PC-3 (cell line): Measurements from ENCODE around the gene DGAT2. TPM values are rescaled to one million over a fixed set of nuclear protein-coding genes. Genes with fewer than 3 reads are reported as not detected.

Experiments
- ATAC-seq: fragments of 200-7000 bp; cut with Tn5 transposase; 2 replicates; pipeline ENCODE4 v1.9.1; 2020; ENCODE audit warnings: mild to moderate bottlenecking, moderate library complexity
- BruUV-seq: library from RNA; stranded (reverse); fragments of 400-500 nt; replicated peaks from 2 replicates; lab custom pipeline; 2021; lab: Mats Ljungman, UMichigan
- CTCF ChIA-PET: fragments of 300-600 bp; sonication (Branson Sonifier 250); formaldehyde crosslinking; loops from one replicate; lab custom pipeline; 2022; ENCODE audit warnings: antibody characterized with exemption; lab: Charles Lee
- POLR2A ChIA-PET: fragments of 300-600 bp; sonication (Branson Sonifier 250); formaldehyde crosslinking; loops from one replicate; lab custom pipeline; 2022; ENCODE audit warnings: antibody characterized with exemption; ENCODE audit not compliant: unreplicated experiment; lab: Charles Lee
- DNase-seq: peaks from one replicate; pipeline ENCODE4 v3.0.0-alpha.2; 2015
- H2AFZ ChIP-seq: fragments of 300-600 bp; sonication (generic); 2 replicates; pipeline ENCODE4 v1.6.0; 2016; ENCODE audit warnings: antibody characterized with exemption, low read length
- H3F3A ChIP-seq: fragments of 300-600 bp; sonication (generic); one replicate; pipeline ENCODE4 v1.6.0; 2017; ENCODE audit warnings: antibody characterized with exemption, low read length, control low read depth, mild to moderate bottlenecking; ENCODE audit not compliant: unreplicated experiment
- H3K27ac ChIP-seq: fragments of 300-600 bp; sonication (generic); 2 replicates; pipeline ENCODE4 v1.5.1; 2016; ENCODE audit warnings: mild to moderate bottlenecking, low read length
- H3K27me3 ChIP-seq: fragments of 300-600 bp; sonication (generic); 2 replicates; pipeline ENCODE4 v1.6.1; 2016; ENCODE audit warnings: low read length, mixed read lengths
- H3K36me3 ChIP-seq: fragments of 300-600 bp; sonication (generic); 2 replicates; pipeline ENCODE4 v1.6.1; 2016; ENCODE audit warnings: low read depth, mixed run types, low read length, mixed read lengths
- H3K4me1 ChIP-seq: fragments of 300-600 bp; sonication (generic); 2 replicates; pipeline ENCODE4 v1.5.1; 2016; ENCODE audit warnings: low read length; ENCODE audit not compliant: insufficient read depth
- H3K4me2 ChIP-seq: fragments of 300-600 bp; sonication (generic); 2 replicates; pipeline ENCODE4 v1.6.0; 2016; ENCODE audit warnings: low read length
- H3K4me3 ChIP-seq: fragments of 300-600 bp; sonication (generic); 2 replicates; pipeline ENCODE4 v1.5.1; 2016; ENCODE audit warnings: mild to moderate bottlenecking, low read length, mixed read lengths
- H3K79me2 ChIP-seq: fragments of 300-600 bp; sonication (generic); 2 replicates; pipeline ENCODE4 v1.6.1; 2017; ENCODE audit warnings: low read length, mixed read lengths
- H3K9ac ChIP-seq: fragments of 300-600 bp; sonication (generic); 2 replicates; pipeline ENCODE4 v1.6.0; 2016; ENCODE audit warnings: mild to moderate bottlenecking, low read length
- H3K9me2 ChIP-seq: fragments of 300-600 bp; sonication (generic); replicated peaks from 2 replicates; pipeline ENCODE4 v1.6.1; 2016; ENCODE audit warnings: mixed run types, low read length, mixed read lengths
- H3K9me3 ChIP-seq: fragments of 300-600 bp; sonication (generic); 2 replicates; pipeline ENCODE4 v1.6.1; 2016; ENCODE audit warnings: low read length, mixed read lengths
- H4K20me1 ChIP-seq: fragments of 300-600 bp; sonication (generic); 2 replicates; pipeline ENCODE4 v1.6.1; 2016; ENCODE audit warnings: low read length, mixed read lengths
- EZH2 ChIP-seq: fragments of 300-600 bp; sonication (generic); IDR thresholded peaks from one replicate; pipeline ENCODE4 v1.6.1; 2017; ENCODE audit warnings: antibody characterized with exemption, mild to moderate bottlenecking, low read length; ENCODE audit not compliant: unreplicated experiment
- EZH2phosphoT487 ChIP-seq: fragments of 300-600 bp; sonication (generic); IDR thresholded peaks from 2 replicates; pipeline ENCODE4 v1.6.1; 2018; ENCODE audit warnings: mild to moderate bottlenecking, antibody characterized with exemption, low read length, borderline replicate concordance
- intact Hi-C: fragments of 100-400 bp; cut with micrococcal nuclease; formaldehyde crosslinking; loops from 2 replicates; pipeline ENCODE4 v1.9.0; 2023
- total RNA-seq: library from RNA; depleted of rRNA; stranded (reverse); fragments of >200 nt; gene quantifications from 2 replicates; pipeline ENCODE4 v1.2.3, GENCODE V29; 2014
- TF ChIP-seq, protein P1 (sequence below): fragments of 300-600 bp; sonication (generic); conservative IDR thresholded peaks from 2 replicates; pipeline ENCODE4 v1.5.1; 2017; ENCODE audit warnings: antibody characterized with exemption, low read depth, mild to moderate bottlenecking, low read length

The DGAT2 gene
- total RNA-seq, 1 experiment from 2014 or later: 14.3 TPM

DNA sequence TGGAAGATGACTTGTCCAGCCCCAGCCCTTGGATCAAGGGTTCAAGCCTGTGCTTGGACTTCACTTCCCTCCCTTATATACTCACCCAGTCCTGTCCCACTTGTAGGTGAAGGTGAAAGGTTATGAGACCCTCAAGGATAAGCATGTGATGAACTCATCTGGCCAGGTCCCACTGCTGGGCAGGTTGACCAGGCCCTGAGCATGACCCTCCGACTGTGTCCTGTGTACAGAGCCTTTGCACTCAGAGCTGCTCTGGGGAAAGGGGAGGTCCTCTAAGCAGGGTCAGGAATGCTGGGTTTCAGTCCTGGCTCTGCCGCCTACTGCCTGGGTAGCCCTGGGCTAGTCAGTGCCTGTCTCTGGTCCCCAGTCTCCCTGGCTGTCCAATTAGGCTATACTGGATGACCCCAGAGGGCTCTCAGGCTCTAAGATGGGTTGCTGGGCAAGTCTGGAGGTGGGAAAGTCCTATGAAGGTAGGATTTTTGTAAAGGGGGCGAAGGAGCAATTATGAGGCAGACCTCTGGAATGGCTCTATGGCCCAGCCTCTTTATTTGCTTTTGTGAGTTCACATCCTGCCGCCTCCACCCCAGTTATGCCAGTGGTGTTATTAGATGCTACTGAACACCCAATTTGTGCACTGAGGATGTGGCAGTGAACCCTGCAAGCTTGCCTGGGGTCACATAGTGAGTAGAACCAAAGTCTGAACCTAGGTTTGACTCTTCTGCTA lies 14.1 kb downstream of the DGAT2 start:
- Histone ChIP-seq H3K4me2 (peak overlapping the region; percentile 44), H4K20me1 (no peaks in the 10 kb centered on the region), H3K9me3 (no peaks in the 10 kb centered on the region), H3K4me1 (peaks cover 18% of the 10 kb centered on the region), H3F3A (no peaks in the 10 kb centered on the region), H3K27ac (peak overlapping the region; percentile 75), H2AFZ (0 out of 2 replicates have a peak overlapping the region, but pooled peaks have one; percentile 16), H3K27me3 (no peaks in the 10 kb centered on the region), H3K4me3 (no peak overlapping the region), H3K9me2 (no peaks in the 10 kb centered on the region), H3K79me2 (no peaks in the 10 kb centered on the region), H3K9ac (peak overlapping the region; percentile 32), H3K36me3 (peaks cover 10% of the 10 kb centered on the region; the same call in 1 of the 2 replicates)
- ChIA-PET POLR2A (no interaction called here), CTCF (no interaction called here)
- intact Hi-C loops: no loop called here
- no TSS peak for BruUV-seq
- DNase-seq (peak; percentile 87), ATAC-seq (peak; percentile 95)
- TF ChIP-seq EZH2 (no peak), EZH2phosphoT487 (no peak)
- TF ChIP-seq, protein P1, sequence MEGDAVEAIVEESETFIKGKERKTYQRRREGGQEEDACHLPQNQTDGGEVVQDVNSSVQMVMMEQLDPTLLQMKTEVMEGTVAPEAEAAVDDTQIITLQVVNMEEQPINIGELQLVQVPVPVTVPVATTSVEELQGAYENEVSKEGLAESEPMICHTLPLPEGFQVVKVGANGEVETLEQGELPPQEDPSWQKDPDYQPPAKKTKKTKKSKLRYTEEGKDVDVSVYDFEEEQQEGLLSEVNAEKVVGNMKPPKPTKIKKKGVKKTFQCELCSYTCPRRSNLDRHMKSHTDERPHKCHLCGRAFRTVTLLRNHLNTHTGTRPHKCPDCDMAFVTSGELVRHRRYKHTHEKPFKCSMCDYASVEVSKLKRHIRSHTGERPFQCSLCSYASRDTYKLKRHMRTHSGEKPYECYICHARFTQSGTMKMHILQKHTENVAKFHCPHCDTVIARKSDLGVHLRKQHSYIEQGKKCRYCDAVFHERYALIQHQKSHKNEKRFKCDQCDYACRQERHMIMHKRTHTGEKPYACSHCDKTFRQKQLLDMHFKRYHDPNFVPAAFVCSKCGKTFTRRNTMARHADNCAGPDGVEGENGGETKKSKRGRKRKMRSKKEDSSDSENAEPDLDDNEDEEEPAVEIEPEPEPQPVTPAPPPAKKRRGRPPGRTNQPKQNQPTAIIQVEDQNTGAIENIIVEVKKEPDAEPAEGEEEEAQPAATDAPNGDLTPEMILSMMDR: no peak

DNA sequence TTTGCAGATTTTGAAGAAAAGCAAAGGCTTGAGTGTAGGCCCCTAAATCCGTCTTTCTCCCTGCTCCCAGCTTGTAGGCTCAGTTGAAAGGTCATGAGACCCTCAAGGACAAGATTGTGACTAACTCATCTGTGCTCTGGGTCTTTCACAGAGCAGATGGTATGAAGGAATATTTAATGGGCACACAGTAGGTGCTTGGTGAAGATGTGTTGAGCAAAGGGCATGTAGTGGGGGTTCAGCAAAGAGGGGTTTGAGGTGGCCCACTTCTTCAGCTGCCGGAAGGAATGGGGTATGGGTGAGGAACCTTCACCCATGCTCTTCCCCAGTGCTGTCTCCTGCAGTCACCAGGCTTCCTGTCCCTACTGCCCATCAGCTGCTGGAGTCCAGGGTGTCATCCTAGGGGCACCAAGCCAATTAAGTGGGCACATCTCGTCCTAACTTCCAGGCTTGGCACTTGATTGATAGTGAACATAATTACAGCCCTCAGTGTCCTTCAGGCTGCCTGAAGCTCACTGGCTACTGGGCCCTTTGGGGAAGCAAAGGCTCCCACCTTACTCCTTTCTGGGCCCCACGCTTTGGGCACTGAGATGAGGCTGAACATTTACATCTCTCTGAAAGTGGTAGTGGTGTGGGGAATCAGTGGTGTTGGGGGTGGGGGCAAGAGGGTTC lies 15.0 kb downstream of the DGAT2 start:
- Histone ChIP-seq H3K9me2 (no peaks in the 10 kb centered on the region), H2AFZ (no peak overlapping the region), H3K27me3 (no peaks in the 10 kb centered on the region), H3K27ac (peak overlapping the region; percentile 75), H3K4me3 (no peak overlapping the region), H3K9ac (no peak overlapping the region; the same call in 1 of the 2 replicates), H3K9me3 (no peaks in the 10 kb centered on the region), H3K79me2 (no peaks in the 10 kb centered on the region), H3K4me1 (peaks cover 17% of the 10 kb centered on the region), H3K4me2 (peak overlapping the region; percentile 44), H3K36me3 (peaks cover 10% of the 10 kb centered on the region), H3F3A (no peaks in the 10 kb centered on the region), H4K20me1 (no peaks in the 10 kb centered on the region)
- DNase-seq: no peak
- POLR2A ChIA-PET: no interaction called here
- CTCF ChIA-PET: no interaction called here
- intact Hi-C loops: no loop called here
- BruUV-seq: no TSS peak
- no peak for ATAC-seq
- TF ChIP-seq EZH2phosphoT487: no peak
- TF ChIP-seq EZH2: no peak
- TF ChIP-seq, protein P1: no peak

DNA sequence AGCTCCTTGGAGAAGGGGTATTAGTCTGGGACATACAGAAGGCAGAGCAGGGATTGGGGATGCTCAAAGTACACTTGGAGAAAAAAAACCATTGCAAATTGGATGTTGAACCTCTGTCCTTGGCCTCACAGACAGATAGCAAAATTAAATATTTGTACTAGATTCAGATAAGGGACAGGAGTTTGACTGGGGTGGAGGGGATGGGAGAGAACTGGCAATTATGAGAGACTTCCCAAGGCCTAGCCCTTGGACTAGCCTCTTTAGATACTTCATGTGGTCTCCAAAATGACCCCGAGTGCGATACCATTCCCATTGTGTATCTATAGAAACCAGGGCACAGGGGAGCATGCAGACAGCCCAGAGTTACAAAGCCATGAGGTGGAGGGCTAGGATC lies 15.5 kb downstream of the DGAT2 start:
- Histone ChIP-seq H3F3A (no peaks in the 10 kb centered on the region), H3K9me3 (no peaks in the 10 kb centered on the region), H3K79me2 (no peaks in the 10 kb centered on the region), H4K20me1 (no peaks in the 10 kb centered on the region), H2AFZ (no peak overlapping the region), H3K36me3 (peaks cover 10% of the 10 kb centered on the region), H3K4me2 (no peak overlapping the region), H3K9me2 (no peaks in the 10 kb centered on the region), H3K27ac (no peak overlapping the region), H3K9ac (no peak overlapping the region), H3K4me1 (peaks cover 17% of the 10 kb centered on the region), H3K4me3 (no peak overlapping the region), H3K27me3 (no peaks in the 10 kb centered on the region)
- no TSS peak for BruUV-seq
- intact Hi-C loops: no loop called here
- no peak for DNase-seq
- ChIA-PET POLR2A (no interaction called here), CTCF (no interaction called here)
- ATAC-seq: no peak
- TF ChIP-seq, protein P1: no peak
- no peak for TF ChIP-seq EZH2
- TF ChIP-seq EZH2phosphoT487: no peak
